Measurements from ENCODE around the gene EDRF1. TPM values are rescaled to one million over a fixed set of nuclear protein-coding genes. Genes with fewer than 3 reads are reported as not detected.
"Not testable (repeated sequence)": the region's sequence is repeated elsewhere in the genome, so short reads cannot be mapped to it uniquely, and the experiment has no call there.

Gene EDRF1
- total and polyA plus RNA-seq, 2 experiments from 2014 or later, result 11.4 to 16.4 TPM

GRCh38 chr10:125709553-125710474, 9.7 kb upstream of the EDRF1 start:
- Histone ChIP-seq H2AFZ (no peak overlapping the region), H3K4me2 (ENCODE audit: unreplicated experiment) (no peak overlapping the region), H3K4me1 (ENCODE audit: insufficient read depth) (peaks cover 9% of the 10 kb centered on the region; the same call in 1 of the 2 replicates), H3K9me3 (ENCODE audit: low read depth) (no peaks in the 10 kb centered on the region), H3K9ac (no peak overlapping the region), H3K4me3 (no peak overlapping the region), H3K79me2 (ENCODE audit: insufficient read depth) (no peaks in the 10 kb centered on the region), H3K27me3 (replicated peaks; ENCODE audit: insufficient read depth) (no peaks in the 10 kb centered on the region), H3K27ac (no peak overlapping the region), H3F3A (ENCODE audit: insufficient read depth) (0 out of 2 replicates have a peak, but pooled peaks cover 12% of the 10 kb centered on the region), H3K36me3 (ENCODE audit: low read depth) (no peaks in the 10 kb centered on the region), H4K20me1 (ENCODE audit: insufficient read depth) (no peaks in the 10 kb centered on the region), H3K9me2 (ENCODE audit: insufficient read depth) (no peaks in the 10 kb centered on the region)
- in situ Hi-C loops (cut with MboI), result loop anchor here (25.0 kb wide), 1 partner anchor 673 kb away; no protein-coding TSS in a partner anchor
- DNase-seq, result no peak
- 70% methylated on average over 12 of the region's 12 CpGs for WGBS, 2 experiments (ENCODE audit: low coverage in 1 of 2, low lambda C conversion rate in 2 of 2, missing lambda C conversion rate in 2 of 2)
- no peak for TF ChIP-seq EZH2phosphoT487 (IDR thresholded peaks at IDR 0.05; ENCODE audit: insufficient read depth, low read depth)

GRCh38 chr10:125711110-125711750, 8.3 kb upstream of the EDRF1 start:
- Histone ChIP-seq H3F3A (ENCODE audit: insufficient read depth) (0 out of 2 replicates have a peak, but pooled peaks cover 12% of the 10 kb centered on the region), H3K4me3 (no peak overlapping the region), H3K9me2 (ENCODE audit: insufficient read depth) (no peaks in the 10 kb centered on the region), H2AFZ (no peak overlapping the region), H3K79me2 (ENCODE audit: insufficient read depth) (no peaks in the 10 kb centered on the region), H3K9ac (no peak overlapping the region), H3K27ac (no peak overlapping the region), H3K27me3 (replicated peaks; ENCODE audit: insufficient read depth) (no peaks in the 10 kb centered on the region), H3K9me3 (ENCODE audit: low read depth) (no peaks in the 10 kb centered on the region), H3K4me2 (ENCODE audit: unreplicated experiment) (no peak overlapping the region), H3K36me3 (ENCODE audit: low read depth) (no peaks in the 10 kb centered on the region), H3K4me1 (ENCODE audit: insufficient read depth) (peaks cover 9% of the 10 kb centered on the region; the same call in 1 of the 2 replicates), H4K20me1 (ENCODE audit: insufficient read depth) (no peaks in the 10 kb centered on the region)
- no peak for DNase-seq
- TF ChIP-seq EZH2 (IDR thresholded peaks at IDR 0.05; ENCODE audit: insufficient read depth, poor library complexity, severe bottlenecking) (no peak), EZH2phosphoT487 (IDR thresholded peaks at IDR 0.05; ENCODE audit: insufficient read depth, low read depth) (no peak)
- in situ Hi-C loops (cut with MboI), result loop anchor here (25.0 kb wide), 1 partner anchor 674 kb away; no protein-coding TSS in a partner anchor
- WGBS, 2 experiments (ENCODE audit: low coverage in 1 of 2, low lambda C conversion rate in 2 of 2, missing lambda C conversion rate in 2 of 2), result 67 to 72% methylated on average over 3 of the region's 3 CpGs

- not testable (repeated sequence) for DNase-seq; H3K79me2 ChIP-seq (ENCODE audit: insufficient read depth); H3K27ac ChIP-seq; H4K20me1 ChIP-seq (ENCODE audit: insufficient read depth); H3K9ac ChIP-seq; H3K4me2 ChIP-seq (ENCODE audit: unreplicated experiment); H3K9me2 ChIP-seq (ENCODE audit: insufficient read depth); H3K4me1 ChIP-seq (ENCODE audit: insufficient read depth); H3F3A ChIP-seq (ENCODE audit: insufficient read depth); H3K36me3 ChIP-seq (ENCODE audit: low read depth); H3K9me3 ChIP-seq (ENCODE audit: low read depth); H2AFZ ChIP-seq; H3K27me3 ChIP-seq (replicated peaks; ENCODE audit: insufficient read depth); H3K4me3 ChIP-seq
- WGBS, 2 experiments (ENCODE audit: low coverage in 1 of 2, low lambda C conversion rate in 2 of 2, missing lambda C conversion rate in 2 of 2), result 93 to 96% methylated on average over 3 to 4 of the region's 4 CpGs
- in situ Hi-C loops (cut with MboI), result loop anchor here (25.0 kb wide), 1 partner anchor 677 kb away; no protein-coding TSS in a partner anchor
Measured at GRCh38 chr10:125714728-125715127, 4.8 kb upstream of the EDRF1 start.

DNA sequence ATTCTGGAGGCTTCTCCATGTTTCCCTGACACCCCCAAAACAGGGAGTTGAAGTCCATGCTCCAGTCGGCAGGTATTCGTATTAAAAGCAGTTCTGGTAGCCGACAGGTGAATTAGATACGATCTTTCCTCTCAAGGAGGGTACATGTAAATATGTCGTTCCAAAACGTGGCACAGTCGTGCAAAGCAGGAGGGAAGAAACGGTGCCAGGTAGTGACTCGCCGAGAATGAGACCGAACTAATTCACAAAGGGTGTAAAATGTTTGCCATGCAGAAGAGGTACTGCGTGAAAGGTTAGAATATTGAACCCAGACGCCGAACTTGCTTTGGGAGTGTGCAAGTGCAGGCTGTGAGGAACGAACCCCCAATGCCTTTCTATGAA, 483 bp downstream of the EDRF1 start:
- Histone ChIP-seq H3K9me2 (ENCODE audit: insufficient read depth) (no peaks in the 10 kb centered on the region), H3K4me2 (ENCODE audit: unreplicated experiment) (peak overlapping the region; percentile 88), H2AFZ (peak overlapping the region; percentile 90), H3K27me3 (replicated peaks; ENCODE audit: insufficient read depth) (no peaks in the 10 kb centered on the region), H3K9ac (peak overlapping the region; percentile 99), H3F3A (ENCODE audit: insufficient read depth) (peaks cover 10% of the 10 kb centered on the region), H3K27ac (peak overlapping the region; percentile 87), H3K36me3 (ENCODE audit: low read depth) (peaks cover 31% of the 10 kb centered on the region), H3K79me2 (ENCODE audit: insufficient read depth) (peaks cover 42% of the 10 kb centered on the region), H3K9me3 (ENCODE audit: low read depth) (no peaks in the 10 kb centered on the region), H3K4me1 (ENCODE audit: insufficient read depth) (peaks cover 16% of the 10 kb centered on the region), H3K4me3 (peak overlapping the region; percentile 99), H4K20me1 (ENCODE audit: insufficient read depth) (no peaks in the 10 kb centered on the region)
- in situ Hi-C loops (cut with MboI), result loop anchor here (25.0 kb wide), 1 partner anchor 683 kb away; no protein-coding TSS in a partner anchor
- TF ChIP-seq EZH2phosphoT487 (IDR thresholded peaks at IDR 0.05; ENCODE audit: insufficient read depth, low read depth), result no peak
- 0 to 1% methylated on average over 15 of the region's 15 CpGs for WGBS, 2 experiments (ENCODE audit: low coverage in 1 of 2, low lambda C conversion rate in 2 of 2, missing lambda C conversion rate in 2 of 2)
- peak; percentile 63 for DNase-seq

Measured in GM23248 (cell line).